CD4-positive, alpha-beta T cell treated with Interleukin-6 for 4 hours (primary cell): ENCODE measurements around the gene ZFP64.
"Not testable (repeated sequence)": the region's sequence is repeated elsewhere in the genome, so short reads cannot be mapped to it uniquely, and the experiment has no call there.

ENCODE experiments used
- DNase-seq: peaks from one replicate; pipeline ENCODE4 v3.0.0-alpha.2; 2020; ENCODE audit warnings: mixed read lengths

Gene ZFP64

DNA sequence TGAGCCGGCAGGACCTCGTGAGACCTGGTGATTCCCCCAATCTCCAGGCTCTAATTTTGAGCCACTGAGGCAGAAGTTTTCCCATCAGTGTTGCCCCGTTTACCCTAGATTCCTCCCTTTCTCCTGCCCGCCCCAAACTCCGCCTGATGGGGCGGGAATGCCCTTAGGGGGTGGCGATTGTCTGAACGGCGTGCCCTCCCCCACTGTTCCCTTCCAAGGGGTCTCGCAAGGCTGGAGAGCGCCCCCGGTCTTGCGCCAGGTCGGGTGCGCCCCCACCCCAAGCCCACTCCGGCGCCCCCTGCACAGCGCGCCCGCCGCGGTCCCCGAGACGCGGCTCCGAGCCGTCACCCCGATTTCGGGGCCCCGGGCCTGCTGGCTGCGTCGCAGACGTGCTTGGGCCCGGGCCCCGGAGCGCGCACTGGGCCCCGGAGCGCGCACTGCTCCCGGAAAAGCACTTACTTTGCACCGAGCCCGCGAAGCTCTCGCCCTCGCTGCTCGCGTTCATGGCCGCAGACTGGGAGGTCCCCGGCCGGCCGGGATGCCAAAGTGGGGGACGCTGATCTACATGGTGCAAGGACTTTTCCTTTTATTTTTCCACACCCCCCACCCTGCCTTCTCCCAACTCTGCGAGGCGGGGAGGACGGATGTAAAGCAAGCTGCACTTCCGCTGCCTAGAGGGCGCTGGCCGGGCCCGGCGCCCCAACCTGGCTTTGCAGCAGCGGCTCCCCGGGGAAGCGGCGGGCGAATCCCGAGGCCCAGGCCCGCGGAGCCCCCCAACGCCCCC is at the start of gene ZFP64:
ZFP64 (minus strand) TSS at position 648 of the 784 bp plus-strand sequence; CDS start at position 505, 143 bp downstream.
- peak; percentile 78 for DNase-seq

DNA sequence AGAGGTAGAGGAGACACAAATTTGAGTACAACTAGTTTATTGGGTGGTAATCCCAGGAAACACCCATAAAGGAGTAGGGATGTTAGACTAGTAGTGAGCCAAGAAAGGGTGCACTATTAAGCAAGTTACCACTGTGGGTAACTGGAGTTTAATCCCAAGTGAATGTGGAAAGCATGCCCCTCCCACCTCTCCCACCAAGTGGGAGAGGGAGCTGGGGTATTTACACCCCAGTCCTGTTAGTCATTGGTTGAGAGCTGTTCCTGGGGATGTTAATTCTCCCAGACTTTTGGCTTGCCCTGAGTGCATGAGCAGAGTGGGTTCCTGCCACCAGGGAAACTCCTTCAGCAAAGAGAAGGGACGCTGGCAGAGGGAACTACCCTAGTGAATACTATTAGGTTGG is 49.2 kb upstream of the ZFP64 start:
- no peak for DNase-seq

DNA sequence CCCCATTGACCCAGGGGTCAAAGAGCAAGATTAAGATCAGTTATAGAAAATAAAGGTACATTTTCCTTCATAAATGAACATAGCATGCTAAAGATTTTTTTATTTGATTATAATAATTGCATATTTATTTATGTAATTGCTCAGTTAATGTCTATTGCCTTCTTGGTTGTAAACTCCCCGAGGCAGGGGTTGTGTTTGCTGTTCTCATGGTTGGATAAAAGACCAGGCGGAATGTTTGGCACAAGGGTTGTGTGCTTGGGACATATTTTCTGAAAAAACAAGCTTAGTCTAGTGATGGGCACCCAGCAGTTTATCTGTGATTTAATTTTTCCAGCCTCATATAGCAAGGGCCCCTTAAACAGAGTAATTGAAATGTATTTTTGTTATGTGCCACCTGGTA is 47.5 kb upstream of the ZFP64 start:
- DNase-seq: no peak

DNA sequence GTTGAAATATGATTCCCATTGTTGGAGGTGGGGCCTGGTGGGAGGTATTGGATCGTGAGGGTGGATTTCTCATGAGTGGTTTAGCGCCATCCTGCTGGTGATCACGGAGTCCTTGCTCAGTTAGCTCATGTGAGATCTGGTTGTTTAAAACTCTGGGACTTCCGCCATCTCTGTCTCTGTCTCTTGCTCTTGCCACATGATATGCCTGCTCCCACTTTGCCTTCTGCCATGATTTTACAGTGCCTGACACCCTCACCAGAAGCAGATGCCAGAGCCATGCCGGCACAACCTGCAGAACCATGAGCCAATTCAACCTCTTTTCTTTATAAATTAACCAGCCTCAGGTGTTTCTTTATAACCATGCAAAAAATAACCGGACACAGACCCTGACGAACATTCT is 44.7 kb upstream of the ZFP64 start:
- no peak for DNase-seq

DNA sequence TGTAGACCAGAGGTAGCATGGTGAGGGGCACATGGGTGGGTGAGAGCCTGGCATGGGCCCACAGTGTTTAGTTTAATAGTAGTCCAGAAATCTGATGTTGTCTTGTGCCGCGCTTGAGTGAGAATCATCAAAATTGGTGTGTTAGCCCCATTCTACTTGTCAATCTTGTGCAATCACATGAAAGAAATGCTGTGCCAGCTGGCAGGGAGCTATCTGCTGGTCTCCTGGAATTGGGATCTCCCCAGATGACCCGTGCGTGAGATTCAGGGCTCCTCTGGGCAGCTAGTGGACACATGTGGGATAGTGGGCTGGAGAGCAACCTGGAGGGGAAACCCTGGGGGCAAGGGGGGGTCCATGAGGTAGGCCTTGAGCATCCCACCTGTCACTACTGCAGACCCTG is 43.5 kb upstream of the ZFP64 start:
- DNase-seq: no peak

DNA sequence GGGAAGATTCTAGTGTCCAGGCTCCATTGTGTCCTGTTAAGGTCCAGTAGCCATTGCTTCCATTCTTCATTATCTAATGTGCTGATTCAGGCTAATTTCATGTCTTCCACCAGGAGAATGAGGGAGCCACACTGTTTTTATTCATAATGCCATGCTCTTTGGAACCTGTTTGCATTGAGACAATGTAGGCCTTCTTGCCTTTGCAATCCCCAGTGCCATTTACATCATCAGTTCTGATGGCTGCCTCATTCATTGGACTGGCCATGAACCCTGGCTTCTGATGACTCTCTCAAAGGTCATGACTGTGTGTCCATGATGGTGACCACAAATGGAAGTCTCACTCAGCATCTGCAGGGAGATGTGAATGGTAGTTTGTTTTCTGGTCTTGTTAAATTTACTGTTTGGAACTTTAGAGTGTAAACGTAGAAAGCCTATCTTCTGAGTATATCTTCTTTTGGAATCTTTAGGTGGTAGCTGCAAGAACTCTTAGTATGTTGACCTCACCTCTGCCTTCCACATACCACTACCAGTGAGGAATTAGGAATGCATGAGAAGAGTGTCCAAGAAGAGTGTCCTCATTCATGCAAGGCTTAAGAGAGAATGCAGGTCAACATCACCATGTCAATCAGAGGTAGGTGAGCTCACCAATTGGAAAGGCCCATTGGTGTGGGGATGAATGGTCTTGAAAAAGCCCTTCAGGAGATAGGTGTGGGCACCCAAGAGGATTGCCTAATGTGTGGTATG is 42.9 kb upstream of the ZFP64 start:
- no peak for DNase-seq

DNA sequence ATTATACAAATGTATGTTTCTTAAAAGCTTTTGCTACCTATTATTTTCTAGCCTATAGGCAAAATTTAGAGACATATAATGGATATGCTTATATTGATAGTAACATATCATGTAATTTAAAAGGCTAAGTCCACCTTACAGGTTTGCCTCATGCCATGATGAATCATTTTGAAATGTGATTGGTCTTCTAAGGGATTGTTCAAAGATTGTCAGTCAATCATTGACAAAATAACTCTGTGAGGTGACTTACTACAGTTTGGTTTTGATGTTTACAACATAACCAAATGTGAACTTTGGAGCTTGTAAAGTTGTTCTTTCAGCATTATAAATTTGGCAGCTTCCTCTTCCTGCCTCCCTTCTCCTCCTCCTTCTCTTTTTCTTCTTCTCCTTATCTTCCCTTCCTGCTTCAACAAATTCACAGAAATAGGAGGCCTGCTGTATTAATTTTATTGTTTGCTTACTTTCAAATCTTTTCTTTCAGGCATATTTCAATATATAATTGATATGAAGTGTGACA is 39.7 kb upstream of the ZFP64 start:
- no peak for DNase-seq

- no peak for DNase-seq
Observed at GRCh38 chr20:52230409-52230808, 38.8 kb upstream of the ZFP64 start.

- not testable (repeated sequence) for DNase-seq
Observed at GRCh38 chr20:52229346-52229745, 37.8 kb upstream of the ZFP64 start.

DNA sequence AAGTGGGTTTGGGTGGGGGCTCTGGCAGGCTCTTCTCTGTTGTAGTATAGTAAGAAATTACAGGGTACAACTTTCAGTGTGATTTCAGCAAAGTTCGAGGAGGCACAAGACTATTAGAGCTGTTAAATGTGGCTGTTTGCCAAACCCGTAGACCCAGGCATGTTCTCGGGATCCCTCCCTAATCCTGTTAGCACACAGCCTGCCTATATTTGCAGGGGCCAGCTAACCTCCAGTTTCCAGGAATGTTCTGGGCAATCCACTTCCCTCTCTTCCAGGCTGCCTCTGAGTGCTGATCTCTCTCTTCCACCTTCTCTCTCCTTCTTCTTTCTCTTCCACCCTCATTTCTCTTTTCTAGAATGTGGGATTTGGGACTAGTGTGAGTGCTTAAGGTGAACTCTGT is 34.8 kb upstream of the ZFP64 start:
- no peak for DNase-seq

GRCh38 chr20:52224920-52225319 is 33.3 kb upstream of the ZFP64 start:
- no peak for DNase-seq

DNA sequence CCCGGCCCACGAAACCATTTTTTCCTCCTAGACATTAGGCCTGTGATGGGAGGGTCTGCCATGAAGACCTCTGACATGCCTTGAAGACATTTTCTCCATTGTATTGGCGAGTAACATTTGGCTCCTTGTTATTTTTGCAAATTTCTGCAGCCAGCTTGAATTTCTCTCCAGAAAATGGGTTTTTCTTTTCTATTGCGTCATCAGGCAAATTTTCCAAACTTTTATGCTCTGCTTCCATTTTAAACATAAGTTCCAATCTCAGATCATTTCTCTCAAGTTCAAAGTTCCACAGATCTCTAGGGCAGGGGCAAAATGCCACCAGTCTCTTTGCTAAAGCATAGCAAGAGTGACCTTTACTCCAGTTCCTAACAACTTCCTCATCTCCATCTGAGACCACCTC is 29.8 kb upstream of the ZFP64 start:
- DNase-seq: not testable (repeated sequence)

DNA sequence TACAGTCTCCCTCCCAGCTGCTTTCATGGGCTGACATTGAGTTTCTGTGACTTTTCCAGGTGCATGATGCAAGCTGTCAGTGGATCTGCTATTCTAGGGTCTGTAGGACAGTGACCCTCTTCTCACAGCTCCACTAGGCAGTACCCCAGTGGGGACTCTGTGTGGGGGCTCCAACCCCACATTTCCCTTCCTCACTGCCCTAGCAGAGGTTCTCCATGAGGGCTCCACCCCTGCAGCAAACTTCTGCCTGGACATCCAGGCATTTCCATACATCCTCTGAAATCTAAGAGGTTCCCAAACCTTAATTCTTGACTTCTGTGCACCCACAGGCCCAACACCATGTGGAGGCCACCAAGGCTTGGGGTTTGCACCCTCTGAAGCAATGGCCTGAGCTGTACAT is 29.3 kb upstream of the ZFP64 start:
- not testable (repeated sequence) for DNase-seq

DNA sequence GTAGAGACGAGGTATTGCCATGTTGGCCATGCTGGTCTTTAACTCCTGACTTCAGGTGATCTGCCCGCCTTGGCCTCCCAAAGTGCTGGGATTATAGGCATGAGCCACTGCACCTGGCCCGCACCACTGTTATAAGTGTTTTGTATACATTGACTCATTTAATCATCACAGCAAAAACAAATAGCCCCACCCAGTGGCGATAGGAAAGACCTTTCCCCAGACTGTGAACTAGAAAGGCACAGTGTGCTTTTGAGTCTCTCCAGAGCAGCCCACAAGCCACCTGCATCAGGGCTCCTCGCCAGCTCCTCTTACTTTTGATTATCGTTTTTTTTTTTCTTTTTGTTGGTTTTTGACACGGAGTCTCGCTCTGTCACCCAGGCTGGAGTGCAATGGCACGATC is 27.9 kb upstream of the ZFP64 start:
- no peak for DNase-seq

DNA sequence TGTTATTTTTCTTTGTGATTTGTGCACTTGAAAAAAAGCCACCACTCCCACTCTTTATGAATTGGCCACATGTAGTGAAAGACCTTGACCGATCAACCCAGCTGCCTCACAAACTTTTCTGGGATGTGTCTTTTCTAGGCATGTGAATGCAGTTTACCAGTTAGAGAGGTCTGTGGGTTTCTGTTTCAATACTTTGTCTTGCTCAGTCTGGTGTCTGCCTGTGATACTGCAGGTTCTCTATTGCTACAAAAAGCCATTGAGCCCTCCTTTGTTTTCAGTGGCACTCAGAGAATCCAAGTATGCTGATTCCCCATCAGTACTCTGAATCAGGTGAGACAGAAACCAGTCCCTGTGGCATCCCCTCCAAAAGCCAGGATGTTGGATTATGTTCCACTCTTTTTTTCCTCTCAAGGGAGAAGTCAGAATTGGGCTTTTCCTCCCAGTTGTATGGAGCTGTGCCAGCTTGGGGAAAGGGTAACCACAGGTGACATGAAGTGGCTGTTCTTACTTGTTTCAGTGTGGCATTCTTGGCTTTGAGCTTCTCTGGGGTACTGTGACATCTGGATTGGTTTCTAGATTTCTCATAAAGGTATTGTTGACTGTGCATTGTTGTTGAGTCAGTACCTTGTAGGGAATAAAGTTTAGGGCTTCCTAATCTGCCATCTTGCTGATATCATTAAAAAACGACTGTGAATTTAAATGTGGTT is 26.3 kb upstream of the ZFP64 start:
- no peak for DNase-seq

DNA sequence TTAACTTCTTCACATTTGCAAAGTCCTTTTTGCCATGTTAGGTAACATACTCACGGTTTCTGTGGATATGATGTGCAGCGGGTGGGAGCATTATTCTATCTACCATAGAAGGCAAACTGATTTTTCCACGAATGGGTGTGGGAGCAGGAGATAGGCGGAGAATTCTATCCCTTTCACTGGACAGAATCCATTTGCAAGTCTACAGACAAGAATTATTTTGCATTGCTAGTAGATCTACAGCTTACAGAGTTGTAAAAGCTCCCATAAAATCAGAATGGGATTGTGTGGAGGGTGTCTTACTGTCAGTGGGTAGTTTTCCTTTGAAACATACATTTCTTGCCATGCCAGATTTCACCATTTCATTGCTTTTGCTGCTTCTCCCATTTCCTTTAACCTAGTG is 22.4 kb upstream of the ZFP64 start:
- no peak for DNase-seq

DNA sequence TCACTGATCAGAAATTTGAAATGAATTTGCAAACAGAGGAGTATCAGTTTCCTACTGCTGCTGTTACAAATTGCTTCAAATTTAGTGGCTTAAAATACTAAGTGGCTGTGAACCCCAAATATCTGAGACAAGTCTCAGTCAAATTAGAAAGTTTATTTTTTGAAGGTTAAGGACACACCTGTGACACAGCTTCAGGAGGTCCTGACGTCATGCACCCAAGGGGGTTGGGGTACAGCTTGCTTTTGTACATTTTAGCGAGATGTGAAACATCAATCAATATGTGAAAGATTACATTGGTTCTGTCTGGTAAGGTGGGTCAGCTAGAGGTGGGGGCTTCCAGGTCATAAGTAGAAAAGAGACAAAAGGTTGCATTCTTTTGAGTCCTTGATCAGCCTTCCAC is 21.4 kb upstream of the ZFP64 start:
- no peak for DNase-seq

- no peak for DNase-seq
Observed at GRCh38 chr20:52210037-52210990, 18.7 kb upstream of the ZFP64 start.

DNA sequence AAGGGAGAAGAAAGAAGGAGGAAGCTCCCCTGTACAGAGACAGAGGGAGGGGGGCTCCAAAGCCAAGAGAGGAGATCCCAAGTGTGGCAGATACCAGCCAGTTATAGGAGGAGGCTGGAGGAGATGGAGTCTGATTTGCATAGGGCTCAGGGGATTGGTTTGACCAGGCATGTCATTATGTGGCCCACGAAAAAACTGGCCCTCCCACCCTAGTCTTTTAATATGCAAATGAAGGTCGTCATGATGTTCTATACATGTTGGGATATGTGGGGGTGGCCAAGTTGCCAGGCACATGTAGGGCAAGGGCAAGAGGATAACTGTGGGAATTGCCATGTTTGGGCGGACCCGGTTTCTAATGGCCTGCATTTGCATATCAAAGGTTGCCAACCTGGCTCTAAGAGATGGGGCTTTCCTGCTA is 17.6 kb upstream of the ZFP64 start:
- DNase-seq: no peak

GRCh38 chr20:52207020-52207810 is 15.6 kb upstream of the ZFP64 start:
- DNase-seq: no peak

GRCh38 chr20:52204136-52204535 is 12.6 kb upstream of the ZFP64 start:
- no peak for DNase-seq
